T-helper 2 cell treated with Interferon-gamma antibody and Interleukin-4, amounts not matched to agents 100 ng/mL and 5 ng/mL, for 36 hours (primary cell): ENCODE data around the gene MSTO1. TPM values are rescaled to one million over a fixed set of nuclear protein-coding genes. Genes with fewer than 3 reads are reported as not detected.

Experiments
- total RNA-seq: library from RNA; stranded (reverse); gene quantifications from 2 replicates; pipeline ENCODE4 v1.2.3, GENCODE V29; 2022

Gene MSTO1
- total RNA-seq, 1 donor from 2014 or later = 73.8 TPM

Other genes starting within 250 kb of the MSTO1 start
- 44.8 and 45.2 TPM in 2 replicates for gene ASH1L, start 47.4 kb upstream of the MSTO1 start, total RNA-seq
- gene YY1AP1, start 78.6 kb downstream of the MSTO1 start, total RNA-seq = 76.2 and 76.4 TPM in 2 replicates
- gene DAP3, start 78.9 kb downstream of the MSTO1 start, total RNA-seq = 146 and 148 TPM in 2 replicates
- gene GON4L, start 247.0 kb downstream of the MSTO1 start, total RNA-seq = 79.9 and 82.6 TPM in 2 replicates
- gene SYT11, start 249.3 kb downstream of the MSTO1 start, total RNA-seq = 22.2 and 22.5 TPM in 2 replicates